WTC11 (cell line): ENCODE data around the gene KCNJ6.
"Not testable (repeated sequence)": the region's sequence is repeated elsewhere in the genome, so short reads cannot be mapped to it uniquely, and the experiment has no call there.

Source experiments
- CTCF ChIP-seq: fragments of 200-600 bp; IDR thresholded peaks from 2 replicates; pipeline ENCODE4 v1.8.0; 2022; ENCODE audit warnings: antibody characterized with exemption
- E2F1 ChIP-seq: sonication (generic); formaldehyde crosslinking; IDR thresholded peaks from 2 replicates; pipeline ENCODE4 v1.8.0; 2022; ENCODE audit warnings: mild to moderate bottlenecking, missing genetic modification reagents
- FOXK1 ChIP-seq: sonication (generic); formaldehyde crosslinking; IDR thresholded peaks from 2 replicates; pipeline ENCODE4 v1.8.0; 2022; ENCODE audit warnings: mild to moderate bottlenecking, moderate library complexity, missing genetic modification reagents
- MXD4 ChIP-seq: fragments of 250-450 bp; sonication (Bioruptor Pico); IDR thresholded peaks from 2 replicates; pipeline ENCODE4 v1.8.0; 2021; ENCODE audit warnings: mild to moderate bottlenecking, moderate library complexity, borderline replicate concordance
- NFYB ChIP-seq: sonication (generic); formaldehyde crosslinking; conservative IDR thresholded peaks from 2 replicates; pipeline ENCODE4 v1.8.0; 2022; ENCODE audit warnings: low read depth, missing genetic modification reagents
- ZNF317 ChIP-seq: sonication (generic); formaldehyde crosslinking; IDR thresholded peaks from 2 replicates; pipeline ENCODE4 v1.8.1; 2023; ENCODE audit warnings: low read depth, mild to moderate bottlenecking, moderate library complexity, missing genetic modification reagents, borderline replicate concordance

GRCh38 chr21:37920302-37920701, 4.0 kb upstream of the KCNJ6 start:
- TF ChIP-seq CTCF; ZNF317 (CRISPR knock-in tag); E2F1; MXD4; NFYB; FOXK1 (CRISPR knock-in tag): not testable (repeated sequence)
